Right ventricle myocardium inferior (tissue), 1 donor: ENCODE measurements around the gene MIER2. TPM values are rescaled to one million over a fixed set of nuclear protein-coding genes. Genes with fewer than 3 reads are reported as not detected.
"Not testable (repeated sequence)": the region's sequence is repeated elsewhere in the genome, so short reads cannot be mapped to it uniquely, and the experiment has no call there.

Source experiments
- ATAC-seq: fragments of 200-7000 bp; cut with Tn5 transposase; one replicate; pipeline ENCODE4 v1.9.1; 2020; ENCODE audit warnings: mild to moderate bottlenecking, moderate library complexity
- DNase-seq: peaks from one replicate; pipeline ENCODE4 v3.0.0; 2021; ENCODE audit errors: missing footprints
- intact Hi-C: fragments of 100-400 bp; cut with DNase I; formaldehyde crosslinking; loops from one replicate; pipeline ENCODE4 v1.11.0; 2022
- total RNA-seq: library from RNA; stranded (reverse); fragmentation: NEBNext Ultra II Directional; extraction: Animal tissue kit (Norgen Biotek cat#: 25700); gene quantifications from one replicate; pipeline ENCODE4 v1.2.1, GENCODE V29; 2021
- donor health status: DM: no; HTN: yes; CAD: no; lungs with severe emphysema.

MIER2 gene
- total RNA-seq, 1 donor from 2014 or later: 16.3 TPM

GRCh38 chr19:367561-367960 is 23.0 kb upstream of the MIER2 start:
- intact Hi-C loops: no loop called here
- DNase-seq: no peak
- no peak for ATAC-seq

- intact Hi-C loops: no loop called here
- ATAC-seq (no peak), DNase-seq (no peak)
These were observed 22.4 kb upstream of the MIER2 start for GRCh38 chr19:366951-367350.

- intact Hi-C loops: no loop called here
- ATAC-seq (no peak), DNase-seq (no peak)
These were observed 21.7 kb upstream of the MIER2 start for GRCh38 chr19:366205-366783.

GRCh38 chr19:364496-365287 is 20.1 kb upstream of the MIER2 start:
- ATAC-seq (no peak), DNase-seq (no peak)
- intact Hi-C loops: no loop called here

GRCh38 chr19:362683-363082 is 18.1 kb upstream of the MIER2 start:
- intact Hi-C loops: no loop called here
- ATAC-seq (no peak), DNase-seq (no peak)

- intact Hi-C loops: no loop called here
- DNase-seq (no peak), ATAC-seq (no peak)
These were observed 17.6 kb upstream of the MIER2 start for GRCh38 chr19:362154-362553.

GRCh38 chr19:359653-359925 is 15.0 kb upstream of the MIER2 start:
- ATAC-seq (no peak), DNase-seq (no peak)
- intact Hi-C loops: no loop called here

GRCh38 chr19:355536-355935 is 10.9 kb upstream of the MIER2 start:
- DNase-seq, ATAC-seq, intact Hi-C loops: not testable (repeated sequence)

- intact Hi-C loops: no loop called here
- ATAC-seq: no peak
- DNase-seq: no peak
These were observed 10.5 kb upstream of the MIER2 start for GRCh38 chr19:355134-355533.

- ATAC-seq (no peak), DNase-seq (no peak)
- intact Hi-C loops: no loop called here
These were observed 7.5 kb upstream of the MIER2 start for GRCh38 chr19:351976-352625.

- no peak for DNase-seq
These were observed 3.6 kb upstream of the MIER2 start for GRCh38 chr19:347946-348861.

GRCh38 chr19:345320-345879 is 804 bp upstream of the MIER2 start:
- intact Hi-C loops: no loop called here
- DNase-seq (no peak), ATAC-seq (no peak)

More at GRCh38 chr19:347946-348861, 3.6 kb upstream of the MIER2 start:
- intact Hi-C loops: no loop called here
- ATAC-seq: no peak

GRCh38 chr19:343941-344624 is 513 bp downstream of the MIER2 start:
- no peak for ATAC-seq
- intact Hi-C loops: loop anchor here (2.0 kb wide), 1 partner anchor 35 kb away; no protein-coding TSS in a partner anchor
- DNase-seq: no peak

- ATAC-seq: no peak
- intact Hi-C loops: loop anchor here (2.0 kb wide), 1 partner anchor 35 kb away; no protein-coding TSS in a partner anchor
- no peak for DNase-seq
These were observed 1.1 kb downstream of the MIER2 start for GRCh38 chr19:343451-343931.

- ATAC-seq (peak; percentile 25), DNase-seq (no peak)
- intact Hi-C loops: loop anchor here (2.0 kb wide), 1 partner anchor 34 kb away; no protein-coding TSS in a partner anchor
These were observed 1.7 kb downstream of the MIER2 start for GRCh38 chr19:342801-343421.

GRCh38 chr19:342128-342455 is 2.5 kb downstream of the MIER2 start:
- DNase-seq (no peak), ATAC-seq (no peak)
- intact Hi-C loops: loop anchor here (2.0 kb wide), 1 partner anchor 33 kb away; no protein-coding TSS in a partner anchor

- ATAC-seq (no peak), DNase-seq (no peak)
- intact Hi-C loops: loop anchor here (2.0 kb wide), 1 partner anchor 33 kb away; no protein-coding TSS in a partner anchor
These were observed 3.0 kb downstream of the MIER2 start for GRCh38 chr19:341386-342127.
